Activated CD4-positive, CD25-positive, alpha-beta regulatory T cell treated with anti-CD3 and anti-CD28 coated beads, Interleukin-2, amount 50 U/mL, for 72 hours (primary cell): Measurements from ENCODE around the gene LIMK1.

Source experiments
- DNase-seq: peaks from one replicate; pipeline ENCODE4 v3.0.0; 2021

The LIMK1 gene

GRCh38 chr7:74056096-74056915 is 27.3 kb upstream of the LIMK1 start:
- no peak for DNase-seq

- no peak for DNase-seq
Measured at GRCh38 chr7:74057216-74057925, 26.2 kb upstream of the LIMK1 start.

GRCh38 chr7:74057987-74058386 is 25.6 kb upstream of the LIMK1 start:
- no peak for DNase-seq

- no peak for DNase-seq
Measured at GRCh38 chr7:74058486-74058885, 25.1 kb upstream of the LIMK1 start.

GRCh38 chr7:74059037-74059436 is 24.6 kb upstream of the LIMK1 start:
- DNase-seq: no peak

GRCh38 chr7:74059681-74060588 is 23.7 kb upstream of the LIMK1 start:
- no peak for DNase-seq

- no peak for DNase-seq
Measured at GRCh38 chr7:74061840-74062539, 21.6 kb upstream of the LIMK1 start.

GRCh38 chr7:74063223-74063641 is 20.4 kb upstream of the LIMK1 start:
- DNase-seq: no peak

GRCh38 chr7:74063646-74064045 is 20.0 kb upstream of the LIMK1 start:
- DNase-seq: no peak

- no peak for DNase-seq
Measured at GRCh38 chr7:74064696-74065095, 18.9 kb upstream of the LIMK1 start.

- DNase-seq: no peak
Measured at GRCh38 chr7:74066626-74067025, 17.0 kb upstream of the LIMK1 start.

- no peak for DNase-seq
Measured at GRCh38 chr7:74068378-74069085, 15.1 kb upstream of the LIMK1 start.

GRCh38 chr7:74069086-74069541 is 14.5 kb upstream of the LIMK1 start:
- DNase-seq: no peak

- DNase-seq: no peak
Measured at GRCh38 chr7:74069790-74070618, 13.6 kb upstream of the LIMK1 start.

- no peak for DNase-seq
Measured at GRCh38 chr7:74070619-74070921, 13.0 kb upstream of the LIMK1 start.

GRCh38 chr7:74071121-74071520 is 12.5 kb upstream of the LIMK1 start:
- no peak for DNase-seq

GRCh38 chr7:74074770-74075169 is 8.8 kb upstream of the LIMK1 start:
- DNase-seq: no peak

GRCh38 chr7:74078461-74078860 is 5.1 kb upstream of the LIMK1 start:
- DNase-seq: no peak

GRCh38 chr7:74082770-74083116 is 861 bp upstream of the LIMK1 start:
- DNase-seq: no peak

GRCh38 chr7:74083928-74084721 is 521 bp downstream of the LIMK1 start:
- DNase-seq: no peak
